HG03280 (cell line): ENCODE results near the gene CASP7.
A peak's percentile ranks its signal among the peaks of the same experiment; 100 is the strongest.

ENCODE experiments used
- ATAC-seq: cut with Tn5 transposase; IDR thresholded peaks from one replicate; pipeline ENCODE4 v1.9.1; 2021; ENCODE audit warnings: mild to moderate bottlenecking, moderate library complexity; ENCODE audit not compliant: unreplicated experiment

Gene CASP7

DNA sequence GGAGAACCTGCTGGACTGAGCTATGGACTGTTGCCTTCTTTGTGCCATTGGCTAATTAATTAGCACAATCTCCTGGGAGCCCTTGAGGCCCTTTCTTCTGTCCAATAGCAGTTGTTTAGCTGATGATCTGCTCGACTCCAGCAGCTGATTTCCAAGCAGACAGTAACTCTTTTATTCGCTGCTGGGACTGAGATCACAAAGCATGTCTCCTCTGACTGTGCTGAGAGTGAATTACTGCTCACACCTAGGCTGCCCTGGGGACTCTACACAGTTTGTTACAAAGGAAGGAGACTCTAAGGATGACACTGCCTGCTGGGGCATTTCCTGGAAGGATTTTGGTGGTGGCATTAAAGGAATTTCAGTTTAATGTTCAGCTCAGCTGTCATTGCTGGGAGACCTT lies 31.4 kb downstream of the CASP7 start:
- no peak for ATAC-seq

DNA sequence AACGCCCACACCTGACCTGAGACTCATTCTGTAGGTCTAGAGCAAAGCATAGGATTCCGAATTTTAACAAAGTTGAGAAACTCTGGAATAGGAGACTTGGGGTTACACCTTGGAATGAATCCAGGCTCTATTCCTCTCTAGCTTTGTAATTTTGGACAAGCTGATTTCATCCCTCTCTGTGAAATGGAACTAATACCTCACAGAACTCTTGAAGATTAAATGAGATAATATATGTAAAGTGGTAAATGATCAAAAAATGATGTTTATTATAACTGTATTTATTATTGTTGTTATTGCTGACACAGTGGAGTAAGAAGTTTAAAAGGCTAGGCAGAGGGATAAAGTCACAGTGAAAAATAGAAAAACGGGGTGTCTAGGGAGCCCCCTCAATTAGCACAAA lies 32.3 kb downstream of the CASP7 start:
- ATAC-seq, result no peak

DNA sequence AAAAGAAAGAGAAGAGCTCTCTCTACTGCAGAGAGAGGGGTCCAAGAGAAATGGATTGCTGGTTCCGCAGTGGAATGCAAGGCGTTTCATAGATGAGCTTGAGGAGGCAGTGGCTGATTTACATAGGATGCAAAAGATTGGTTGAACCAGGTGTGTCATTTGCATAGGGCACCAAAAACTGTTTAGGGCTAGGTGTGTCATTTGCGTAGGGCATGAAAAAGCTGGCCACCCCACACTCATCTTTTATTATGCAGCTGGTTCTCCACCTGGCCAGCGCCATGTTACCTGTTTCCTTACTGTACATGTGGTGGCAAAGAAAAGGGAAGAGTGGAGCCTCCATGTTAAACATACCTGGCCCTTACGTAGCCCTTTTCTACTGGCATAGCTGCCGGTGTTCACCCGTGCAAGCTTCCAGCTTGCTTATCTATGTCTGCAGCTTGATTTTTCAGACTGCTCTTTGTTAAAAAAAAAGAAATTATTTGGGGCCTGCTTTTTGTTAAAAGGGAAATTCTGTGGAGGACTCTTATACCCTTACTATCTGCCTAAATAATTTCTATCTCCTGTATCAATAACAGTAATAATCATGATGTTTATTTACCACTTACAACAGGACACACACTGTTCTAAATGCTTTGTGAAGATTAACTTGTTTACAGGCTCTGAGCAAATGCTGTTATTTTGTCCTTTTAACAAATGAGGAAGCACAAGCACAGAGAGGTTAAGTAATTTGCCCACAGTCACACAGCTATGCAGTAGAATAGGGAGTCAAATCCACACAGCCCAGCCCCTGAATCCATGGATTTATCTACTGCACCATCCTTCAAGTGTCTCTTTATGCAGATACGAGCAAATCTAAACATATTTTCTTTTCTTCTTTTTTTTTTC lies 33.3 kb downstream of the CASP7 start:
- ATAC-seq, result no peak

DNA sequence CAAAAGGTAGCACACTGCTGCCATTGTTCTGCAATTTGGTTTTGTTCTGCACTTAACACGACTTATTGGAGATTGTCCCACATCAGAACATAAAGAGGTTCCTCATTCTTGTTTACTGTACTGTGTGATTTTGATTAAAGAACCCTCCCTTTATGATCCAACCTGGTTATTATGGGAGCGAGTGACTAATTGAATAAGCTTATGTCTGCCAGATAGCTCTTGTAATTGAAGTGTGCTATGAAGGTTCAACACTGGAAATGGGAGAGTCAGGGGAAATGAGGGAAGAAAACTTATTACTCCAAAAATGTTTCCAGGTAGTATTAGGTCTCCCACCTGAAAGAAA lies 33.9 kb downstream of the CASP7 start:
- no peak for ATAC-seq

DNA sequence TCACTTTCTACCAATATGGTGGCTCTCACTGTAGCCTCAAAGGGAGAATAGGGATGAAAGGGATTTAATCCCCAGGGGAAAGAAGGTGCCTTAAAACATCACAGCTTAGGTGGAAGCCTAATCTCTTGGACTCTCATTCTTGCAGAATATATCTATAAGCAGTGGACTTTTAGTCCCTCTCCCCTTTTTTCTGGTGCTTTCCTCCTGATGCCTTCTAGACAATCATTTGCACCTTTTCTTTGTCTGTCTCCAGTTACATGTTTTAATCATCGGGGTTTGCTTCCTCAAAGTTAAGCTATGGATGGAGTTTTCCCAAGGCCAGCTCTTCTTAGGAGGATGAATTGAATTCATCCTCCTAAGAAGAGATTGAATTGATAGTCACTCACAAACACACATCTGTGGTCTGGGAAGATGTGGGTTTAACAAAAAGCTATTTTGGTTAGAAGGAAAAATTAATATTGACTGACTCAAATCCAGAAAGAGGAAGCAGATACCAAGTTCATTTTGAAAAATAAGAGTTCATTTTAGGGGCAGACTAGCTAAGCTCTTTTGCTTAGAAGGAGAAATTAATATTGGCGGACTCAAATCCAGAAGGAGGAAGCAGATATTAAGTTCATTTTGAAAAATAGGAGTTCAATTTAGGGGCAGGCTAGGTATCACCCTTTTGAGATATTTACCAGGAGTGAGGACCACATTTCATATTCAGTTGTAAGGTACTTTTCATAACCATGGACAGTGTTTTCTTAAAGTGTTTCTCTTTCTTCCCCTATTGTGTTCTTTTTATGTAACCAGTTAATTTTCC lies 36.6 kb downstream of the CASP7 start:
- ATAC-seq, result no peak

DNA sequence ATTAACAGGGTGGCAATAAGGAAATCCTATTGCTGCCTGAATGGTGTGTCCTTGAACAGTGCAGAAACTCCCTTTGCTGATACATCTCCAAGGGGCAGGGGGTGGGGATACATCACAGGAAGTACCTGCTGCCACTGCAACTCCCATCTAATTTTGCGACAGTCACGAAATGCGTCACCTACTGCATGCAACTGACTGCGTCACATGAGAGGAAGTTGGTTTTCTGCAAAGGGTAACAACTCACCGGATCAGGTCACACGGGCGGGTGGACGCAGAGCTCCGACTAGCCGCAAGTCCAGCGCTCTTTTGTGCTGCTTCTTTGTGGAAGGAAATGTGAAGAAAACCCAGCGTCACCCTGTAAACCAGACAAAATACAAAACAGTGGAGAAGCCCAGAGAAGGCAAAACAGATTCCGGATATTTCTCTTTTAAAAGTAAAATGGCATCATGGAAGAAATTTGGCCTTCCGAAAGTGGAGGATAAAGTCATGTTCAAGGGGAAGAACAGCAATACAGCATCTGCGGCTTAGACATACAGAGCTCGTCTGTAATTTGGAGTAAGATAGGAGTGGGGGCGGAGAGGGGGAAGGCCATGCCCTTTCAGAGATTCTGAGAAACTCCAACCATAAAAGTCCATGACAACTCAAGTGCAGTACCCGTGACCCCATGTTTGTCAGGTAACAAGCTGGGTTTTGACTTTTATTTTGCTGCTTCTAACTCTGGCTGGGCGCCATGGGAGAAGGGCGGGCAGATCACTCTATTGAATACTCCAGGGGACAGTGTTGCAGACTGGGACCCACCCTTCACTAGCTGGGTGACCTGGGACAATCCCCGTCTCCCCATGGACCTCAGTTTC lies 39.5 kb downstream of the CASP7 start:
- ATAC-seq, result no peak

DNA sequence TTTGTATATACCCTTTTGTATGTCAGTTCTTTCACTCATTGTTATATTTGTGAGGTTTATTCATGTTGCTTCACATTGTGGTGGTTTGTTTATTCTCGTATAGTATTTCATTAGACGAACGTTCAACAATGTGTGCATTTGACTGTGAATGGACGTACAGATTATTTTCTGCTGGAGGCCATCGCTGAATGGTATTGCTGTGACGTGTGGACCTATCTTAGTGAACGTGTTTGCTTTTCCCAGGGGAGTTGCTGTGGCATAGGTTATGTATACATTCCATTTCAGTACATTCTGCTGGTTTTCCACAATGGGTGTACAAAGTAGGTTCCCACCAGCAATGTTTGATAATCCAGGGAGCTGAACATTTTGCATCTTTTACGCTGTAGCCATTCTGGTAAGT lies 40.7 kb downstream of the CASP7 start:
- no peak for ATAC-seq

DNA sequence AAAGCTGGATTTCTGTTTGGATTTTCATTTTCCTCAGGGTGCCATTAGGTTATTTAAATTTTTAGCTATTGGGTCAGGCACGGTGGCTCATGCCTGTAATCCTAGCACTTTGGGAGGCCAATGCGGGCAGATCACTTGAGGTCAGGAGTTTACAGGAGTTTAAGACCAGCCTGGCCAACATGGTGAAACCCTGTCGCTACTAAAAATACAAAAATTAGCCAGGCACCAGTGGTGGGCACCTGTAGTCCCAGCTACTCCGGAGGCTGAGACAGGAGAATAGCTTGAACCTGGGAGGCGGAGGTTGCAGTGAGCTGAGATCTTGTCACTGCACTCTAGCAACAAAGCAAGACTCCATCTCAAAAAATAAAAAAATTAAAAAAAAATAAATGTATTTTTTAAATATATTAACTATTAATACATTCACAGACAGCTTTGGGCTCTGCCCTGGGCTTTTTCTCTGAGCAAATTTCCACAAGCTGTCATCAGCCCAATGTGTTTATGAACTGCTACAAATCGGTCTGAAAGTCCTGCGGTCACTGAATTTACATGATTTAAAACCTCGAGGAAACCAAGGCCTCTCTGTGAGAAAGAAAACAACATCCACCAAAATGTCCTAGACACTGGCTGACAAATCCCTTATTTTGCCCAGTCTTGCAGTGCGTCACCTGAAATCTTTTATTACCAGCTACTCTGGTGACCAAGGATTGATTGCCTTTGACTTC lies 52.6 kb downstream of the CASP7 start:
- ATAC-seq, result peak; percentile 71

DNA sequence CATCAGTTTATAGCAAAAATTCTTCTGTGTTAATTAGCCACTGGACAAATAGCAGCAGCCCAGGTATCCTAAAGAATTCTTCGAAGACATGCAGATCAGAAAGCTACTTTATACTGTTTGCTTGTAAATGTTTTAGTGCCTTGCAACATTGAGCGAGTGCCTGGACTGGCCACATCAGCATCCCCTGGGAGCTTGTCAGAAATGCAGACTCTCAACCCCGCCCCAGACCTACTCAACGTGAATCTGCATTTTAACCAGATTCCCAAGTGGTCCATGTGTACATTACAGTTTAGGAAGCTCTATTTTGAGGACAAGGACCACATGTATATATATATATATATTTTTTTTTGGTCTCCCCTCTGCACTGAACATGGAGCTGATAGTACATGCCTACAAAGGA lies 53.3 kb downstream of the CASP7 start:
- ATAC-seq, result no peak

DNA sequence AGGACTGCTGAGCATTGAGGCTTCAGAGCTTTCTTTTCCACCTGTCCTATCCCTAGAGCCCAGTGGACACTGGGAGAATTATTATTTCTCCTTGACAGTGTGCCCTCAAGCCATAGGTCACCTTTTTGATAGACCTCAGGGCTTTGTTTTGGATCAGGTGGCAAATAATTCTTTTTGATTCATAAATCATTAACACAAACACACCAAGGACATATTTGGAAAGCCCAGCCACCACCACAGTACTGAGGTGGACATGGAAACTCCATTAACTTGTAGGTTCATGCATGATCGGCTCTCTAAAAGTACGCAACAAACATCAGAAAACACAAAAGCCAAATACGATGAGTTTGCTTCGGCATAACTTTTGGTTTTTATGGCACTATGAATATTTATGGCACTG lies 53.9 kb downstream of the CASP7 start:
- ATAC-seq, result no peak

DNA sequence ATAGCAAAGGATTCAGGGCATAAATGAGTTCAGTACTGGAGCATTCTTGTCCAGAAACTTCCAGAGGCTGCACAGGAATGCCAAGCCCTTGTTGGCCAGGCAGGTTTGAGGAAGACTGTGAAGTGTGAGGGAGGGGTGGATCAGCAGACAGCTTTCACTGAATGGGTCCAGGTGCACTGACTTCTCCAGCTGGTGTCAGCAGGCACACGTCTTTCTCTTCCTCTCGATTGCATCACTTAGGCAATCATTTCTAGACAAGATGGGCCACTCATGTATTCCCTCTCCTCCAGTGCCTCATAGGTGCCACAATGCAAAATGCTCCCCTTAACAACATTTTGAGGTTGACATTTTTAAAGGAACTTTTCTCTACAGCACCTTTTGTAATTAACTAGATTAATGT lies 56.2 kb downstream of the CASP7 start:
- ATAC-seq, result peak; percentile 47

DNA sequence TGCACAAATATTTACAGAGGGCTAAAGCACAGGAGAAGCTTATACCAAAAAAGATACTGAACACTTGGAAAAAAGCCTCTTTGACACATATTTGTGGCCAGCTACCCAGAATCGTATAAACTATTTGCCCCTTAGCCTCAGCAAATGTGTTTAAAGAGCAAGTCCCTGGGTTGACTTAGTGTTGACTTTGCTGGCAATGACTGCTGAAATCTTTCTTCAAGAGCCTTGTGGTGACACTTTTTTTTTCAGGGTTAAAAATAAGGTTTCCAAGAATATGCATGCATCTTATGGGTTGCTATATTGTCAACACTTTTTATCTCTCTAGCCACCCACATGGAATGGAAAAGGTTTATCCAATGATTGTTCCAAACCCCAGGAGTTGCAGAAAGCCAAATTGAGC lies 56.9 kb downstream of the CASP7 start:
- ATAC-seq, result no peak

DNA sequence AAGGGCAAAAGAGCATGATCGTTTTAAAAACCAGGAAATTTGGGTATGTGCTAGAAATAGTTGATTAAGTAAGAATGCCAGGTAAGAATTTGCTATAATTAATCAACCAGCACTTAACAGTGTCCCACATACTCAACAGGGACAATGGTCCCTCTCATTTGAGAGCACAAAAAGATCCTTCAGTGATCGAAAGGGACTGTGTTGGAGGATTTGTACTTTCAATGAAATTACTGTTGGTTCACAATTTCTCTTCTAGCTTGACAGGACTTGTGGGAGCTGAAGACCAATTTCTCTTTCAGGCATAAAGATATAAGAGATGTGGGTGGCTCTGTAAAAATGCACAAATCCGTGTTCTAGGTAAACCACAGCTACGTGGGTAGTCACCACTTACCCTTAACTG lies 59.3 kb downstream of the CASP7 start:
- ATAC-seq, result no peak

DNA sequence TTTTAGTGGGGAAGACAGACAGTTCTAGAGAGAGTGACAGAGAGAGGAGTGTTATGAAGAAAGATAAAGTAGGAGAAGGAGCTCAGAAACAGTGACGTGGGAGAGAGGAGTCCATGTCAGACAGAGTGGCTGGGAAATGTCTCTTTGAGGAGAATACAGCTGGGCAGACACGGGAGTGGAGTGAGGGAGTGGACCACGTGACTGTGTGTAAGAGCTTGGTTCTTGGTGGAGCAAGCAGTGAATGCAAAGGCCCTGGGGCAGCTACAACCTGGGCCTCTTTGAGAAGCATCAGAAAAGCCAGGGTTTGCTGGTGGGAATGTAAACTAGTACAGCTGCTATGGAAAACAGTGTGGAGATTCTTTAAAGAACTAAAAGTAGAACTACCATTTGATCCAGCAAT lies 59.9 kb downstream of the CASP7 start:
- ATAC-seq, result no peak

DNA sequence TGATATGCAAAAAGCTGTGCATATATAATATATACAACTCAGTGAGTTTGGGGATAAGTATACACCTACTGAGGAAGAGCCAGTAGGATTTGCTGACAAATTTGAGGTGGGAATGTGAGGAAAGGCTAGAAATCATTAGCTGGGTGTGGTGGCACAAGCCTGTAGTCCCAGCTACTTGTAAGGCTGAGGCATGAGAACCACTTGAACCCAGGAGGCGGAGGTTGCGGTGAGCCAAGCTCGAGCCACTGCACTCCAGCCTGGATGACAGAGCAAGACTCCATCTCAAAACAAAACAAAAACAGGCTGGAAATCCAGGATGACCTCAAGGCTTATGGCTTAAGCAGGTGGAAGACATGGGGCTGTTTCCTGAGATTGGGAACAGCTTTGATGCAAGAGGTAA lies 61.1 kb downstream of the CASP7 start:
- no peak for ATAC-seq

DNA sequence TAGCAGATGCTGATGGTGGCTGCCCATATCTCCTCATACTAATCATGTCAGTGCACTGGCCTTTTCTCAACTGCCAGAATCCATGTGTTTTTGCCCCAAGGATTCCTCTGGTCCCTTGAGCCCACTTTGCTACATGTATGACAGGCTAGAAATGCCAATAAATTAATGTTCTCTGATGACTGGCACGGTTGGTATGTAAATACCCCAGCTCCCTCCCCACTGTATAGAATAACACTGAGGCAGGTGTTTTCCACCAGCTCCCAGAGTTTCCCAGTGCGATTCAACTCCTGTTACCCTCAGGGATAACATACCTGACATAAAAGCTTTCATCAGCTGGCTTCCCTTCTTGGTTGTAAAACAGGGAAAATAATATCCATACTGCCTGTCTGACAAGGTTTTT lies 62.8 kb downstream of the CASP7 start:
- no peak for ATAC-seq

DNA sequence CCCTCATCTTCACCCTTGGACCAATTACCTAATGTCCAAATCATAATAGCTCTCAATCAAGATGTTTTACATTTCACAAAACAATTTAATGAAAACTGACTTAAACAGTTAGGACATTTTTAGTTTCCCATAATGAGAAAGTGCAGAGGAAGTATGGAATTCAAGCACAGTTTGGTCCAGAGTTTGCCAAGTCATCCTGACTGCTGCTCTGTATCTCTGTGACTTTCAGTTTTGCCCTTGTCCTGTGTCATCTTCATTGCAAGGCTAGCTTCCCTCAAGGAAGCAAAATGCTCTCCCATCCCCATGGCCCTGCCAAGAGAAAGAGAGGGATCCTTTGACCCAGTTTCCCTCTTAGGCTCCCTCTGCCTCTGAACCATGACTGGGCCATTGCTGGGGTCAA lies 63.9 kb downstream of the CASP7 start:
- ATAC-seq, result no peak

DNA sequence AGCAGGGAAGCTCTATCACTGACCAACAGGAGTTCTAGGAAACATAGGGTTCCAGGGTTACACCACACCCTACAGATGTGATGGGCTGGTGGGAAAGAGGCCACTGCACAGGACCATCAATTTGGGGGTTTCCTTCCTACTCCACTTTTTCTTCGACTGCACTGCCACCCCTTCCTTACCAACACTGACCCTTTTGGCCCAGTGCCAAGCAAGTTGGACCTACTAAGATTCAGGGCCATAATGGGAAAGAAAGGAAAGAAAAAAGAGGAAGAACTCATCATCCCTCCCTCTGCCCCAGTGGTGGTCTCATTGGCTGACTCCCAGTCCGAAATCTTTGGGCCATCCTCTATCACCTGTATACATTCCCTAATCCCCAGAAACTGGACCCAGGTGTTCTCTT lies 65.7 kb downstream of the CASP7 start:
- no peak for ATAC-seq

DNA sequence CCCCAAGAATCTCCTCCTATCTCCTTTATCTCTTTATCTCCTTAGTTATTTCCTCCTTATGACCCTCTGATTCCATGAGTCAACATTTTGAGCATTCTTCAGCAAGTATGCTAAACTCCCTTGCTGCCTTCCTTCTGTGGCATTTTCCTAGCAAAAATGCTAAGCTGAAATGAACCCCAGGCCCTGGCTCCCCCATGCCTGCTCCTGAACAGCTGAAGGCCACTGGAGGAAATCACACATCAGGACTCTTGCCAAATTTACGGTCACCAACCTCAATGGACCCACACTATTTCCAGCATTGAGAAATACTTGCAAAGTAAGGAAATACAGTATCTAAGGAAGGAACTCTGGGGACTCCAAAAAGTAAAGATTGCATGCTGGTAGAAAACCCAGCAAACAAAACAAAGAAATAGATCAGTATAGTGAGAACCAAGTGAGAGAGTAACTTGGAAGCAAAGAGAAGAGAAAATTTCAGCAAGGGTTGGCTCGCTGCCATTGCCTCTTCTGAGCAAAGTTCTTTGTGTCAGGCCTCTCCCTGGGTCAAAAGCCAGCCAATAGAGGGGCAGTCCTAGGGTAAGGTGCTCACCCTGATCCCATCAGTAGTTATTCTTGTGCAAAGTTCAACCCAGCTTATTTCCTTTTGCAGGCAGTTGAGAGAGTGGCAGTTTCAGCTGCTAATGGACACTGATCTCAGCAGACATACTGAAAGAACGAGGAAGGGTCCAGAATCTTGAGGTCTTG lies 66.7 kb downstream of the CASP7 start:
- ATAC-seq, result no peak

DNA sequence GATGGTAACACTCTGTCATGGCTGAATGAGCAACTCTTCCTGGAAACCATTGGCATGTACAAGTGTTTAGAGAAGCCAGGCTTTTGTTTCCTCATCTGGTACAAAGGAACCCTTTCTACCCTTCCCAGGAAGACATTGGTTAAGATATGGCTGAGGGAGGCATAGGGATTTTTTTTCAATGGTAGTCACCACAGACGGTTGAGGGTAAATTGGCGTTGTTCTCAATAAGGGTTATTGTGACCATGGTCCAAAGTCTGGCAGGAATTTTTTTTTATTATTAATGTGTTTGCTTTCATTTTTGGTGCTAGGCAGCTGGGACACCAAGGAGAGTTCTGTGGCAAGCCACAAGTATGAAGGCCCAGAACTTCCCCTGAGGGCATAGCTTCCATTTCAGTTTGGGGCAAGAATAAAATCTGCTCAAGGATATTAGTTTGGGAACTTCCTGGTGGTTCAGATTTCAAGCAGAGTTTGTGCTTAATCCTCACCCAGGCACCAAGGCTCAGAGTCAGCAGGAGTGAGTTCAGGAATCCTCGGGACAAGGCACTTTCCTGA lies 71.5 kb downstream of the CASP7 start, which contains the start of gene PLEKHS1:
Gene PLEKHS1 (plus strand): TSS at position 502 of the 552 bp plus-strand sequence. CDS start 3,596 bp downstream, outside the sequence.
- ATAC-seq, result no peak
